Inferior parietal cortex (tissue), 1 donor: Measurements from ENCODE around the gene SPAG16.

Source experiments
- DNase-seq: peaks from one replicate; pipeline ENCODE4 v3.0.0-alpha.2; 2016; ENCODE audit errors: extremely low spot score

The SPAG16 gene

DNA sequence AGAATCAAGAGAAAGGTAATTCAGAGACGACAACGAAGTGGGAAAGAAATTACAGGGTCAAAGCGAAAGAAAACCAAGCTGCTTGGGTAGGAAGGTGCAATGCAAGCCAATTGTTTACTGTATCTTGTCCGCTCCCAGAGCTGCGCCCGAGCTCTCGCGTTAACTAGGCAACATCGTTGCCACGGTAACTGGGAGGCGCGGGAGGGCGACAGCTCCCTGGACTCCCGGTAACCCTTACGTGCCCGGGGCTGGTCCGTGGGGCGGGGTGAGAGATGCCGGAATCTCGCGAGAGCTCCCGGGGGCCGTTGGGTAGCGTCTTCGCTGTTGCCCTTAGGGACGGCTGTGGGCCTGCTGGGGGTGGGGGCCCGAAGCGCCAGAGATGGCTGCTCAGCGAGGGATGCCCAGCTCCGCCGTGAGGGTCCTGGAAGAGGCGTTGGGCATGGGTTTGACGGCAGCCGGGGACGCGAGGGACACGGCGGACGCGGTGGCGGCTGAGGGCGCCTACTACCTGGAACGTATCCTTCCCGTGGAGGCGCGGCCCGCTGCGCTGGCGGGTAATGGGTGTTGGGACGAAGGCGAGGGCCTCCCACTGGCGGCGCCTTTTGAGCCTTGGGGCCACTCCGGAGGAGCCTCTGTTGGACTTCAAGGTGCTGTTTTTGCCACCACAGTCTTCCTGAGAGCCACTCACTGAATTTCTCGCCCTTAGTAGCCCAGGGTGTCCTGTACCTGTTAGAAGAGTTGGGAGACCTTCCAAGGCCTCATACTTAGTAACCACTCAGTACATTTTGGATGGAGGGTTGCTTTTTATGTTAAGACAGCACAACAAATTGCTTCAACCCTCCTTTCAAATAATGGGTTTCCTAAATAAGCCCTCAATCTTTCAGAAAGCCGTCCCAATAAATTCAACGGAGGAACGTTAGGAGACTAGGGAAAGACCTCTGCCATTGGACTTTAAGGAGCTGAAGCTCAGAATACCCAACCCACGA lies at the start of gene SPAG16:
TSS of gene SPAG16 (plus strand) at position 360 of the 986 bp plus-strand sequence.
- peak; percentile 95 for DNase-seq

DNA sequence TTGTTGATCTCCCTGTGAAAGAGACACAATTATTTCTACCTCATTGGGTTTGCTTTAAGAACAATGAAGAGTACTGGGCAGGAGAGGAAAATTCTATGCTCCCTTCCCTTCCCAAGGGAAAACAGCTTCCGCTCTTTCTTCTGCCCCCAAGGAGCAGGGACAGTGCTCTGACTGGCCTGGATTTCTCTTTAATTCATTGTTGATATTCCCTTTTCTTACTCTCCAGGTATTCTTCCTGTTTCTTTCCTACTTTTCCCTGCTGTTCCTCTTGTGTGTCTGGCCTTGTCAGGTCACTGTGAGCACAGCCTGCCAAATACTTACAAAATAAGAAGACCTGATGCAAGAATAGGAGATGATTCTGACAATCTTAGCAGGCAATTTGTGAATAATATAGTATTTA lies 49.6 kb upstream of the SPAG16 start:
- DNase-seq: no peak

DNA sequence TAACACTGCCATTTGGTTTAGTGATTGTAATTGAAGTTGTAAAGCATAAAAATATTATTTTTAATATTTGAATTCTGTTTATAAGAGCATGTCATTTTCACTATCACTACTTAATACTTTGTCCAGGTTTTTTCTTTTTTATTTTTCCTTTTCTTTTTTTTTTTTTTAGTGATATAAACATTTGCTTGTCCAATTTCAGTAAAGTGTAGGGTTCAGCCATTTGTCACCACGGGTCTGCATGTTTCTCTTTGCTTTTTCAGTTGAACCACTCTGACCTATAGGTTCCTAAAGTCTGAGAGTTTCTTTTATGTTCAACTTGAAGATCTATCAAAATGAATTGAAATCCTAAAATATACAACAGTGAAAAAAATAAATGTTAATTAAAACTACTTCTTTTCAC lies 48.5 kb upstream of the SPAG16 start:
- no peak for DNase-seq

DNA sequence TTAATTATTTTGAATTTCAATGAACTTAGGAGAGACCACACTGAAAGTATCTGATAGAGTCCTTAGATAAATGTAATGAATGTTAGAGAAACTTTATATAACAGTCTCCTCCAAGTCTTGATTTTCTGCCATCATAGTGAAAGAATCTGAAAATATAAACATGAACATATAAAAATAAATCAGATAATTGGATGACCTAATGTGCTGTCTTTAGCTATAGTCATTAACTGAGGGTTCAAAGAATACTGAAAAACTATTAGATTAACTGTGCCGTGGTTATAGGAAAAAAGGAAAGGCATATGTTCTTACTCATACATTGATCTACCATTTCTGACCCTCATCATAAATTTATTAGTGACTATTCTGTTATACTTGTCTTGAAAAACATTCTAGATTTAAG lies 47.0 kb upstream of the SPAG16 start:
- no peak for DNase-seq

DNA sequence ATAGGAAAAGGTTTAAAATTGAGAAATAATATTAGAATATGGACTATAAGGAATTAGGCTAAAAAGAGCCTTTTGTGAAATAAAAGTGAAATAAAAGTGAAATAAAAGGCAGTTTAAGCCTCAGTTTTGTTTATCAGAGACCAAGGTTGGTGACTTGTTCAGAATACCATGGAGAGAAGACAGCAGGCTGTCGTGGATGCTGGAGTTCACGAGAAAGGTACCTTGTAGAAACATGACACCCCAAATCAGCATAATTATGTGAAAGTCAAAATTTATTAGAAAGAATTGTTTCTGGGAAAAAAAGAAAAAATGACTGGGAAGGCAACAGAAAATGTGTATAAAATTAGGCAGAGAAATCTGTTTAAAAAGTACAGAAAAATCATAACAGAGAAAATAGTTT lies 46.5 kb upstream of the SPAG16 start:
- DNase-seq: no peak

DNA sequence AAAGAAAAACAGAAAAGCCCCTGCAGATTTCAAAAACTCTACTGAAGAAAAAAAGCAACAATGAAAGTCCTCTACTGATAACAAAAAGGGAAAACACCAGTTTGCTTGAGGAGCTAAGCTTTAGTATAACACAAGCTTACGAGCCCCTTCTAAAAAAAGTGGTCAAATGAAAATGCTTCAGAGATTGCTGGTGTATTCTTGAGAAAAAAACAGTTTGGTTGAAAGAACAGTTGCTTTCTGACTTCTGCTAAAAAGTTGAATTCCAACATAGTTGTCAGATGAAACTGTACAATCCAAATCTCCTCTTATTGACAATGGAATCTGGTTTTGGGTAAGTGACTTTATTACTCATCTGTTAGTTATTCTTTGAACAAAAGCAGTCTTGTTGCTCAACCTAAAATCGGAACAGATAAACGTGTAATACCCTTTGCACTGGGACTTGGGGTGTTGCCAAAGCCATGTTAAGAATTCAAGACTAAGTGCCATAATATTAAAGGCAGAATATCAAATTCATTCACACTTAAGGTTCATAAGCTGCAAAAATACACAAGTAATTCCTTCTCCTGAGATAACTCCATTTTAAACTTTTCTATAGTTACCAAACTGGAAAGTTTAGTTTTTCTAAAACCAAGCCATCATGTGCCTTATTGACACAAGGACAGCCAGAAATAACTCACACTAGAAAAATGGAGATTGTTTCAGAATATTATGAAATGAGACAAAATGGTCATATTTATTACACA lies 45.3 kb upstream of the SPAG16 start:
- DNase-seq: no peak

DNA sequence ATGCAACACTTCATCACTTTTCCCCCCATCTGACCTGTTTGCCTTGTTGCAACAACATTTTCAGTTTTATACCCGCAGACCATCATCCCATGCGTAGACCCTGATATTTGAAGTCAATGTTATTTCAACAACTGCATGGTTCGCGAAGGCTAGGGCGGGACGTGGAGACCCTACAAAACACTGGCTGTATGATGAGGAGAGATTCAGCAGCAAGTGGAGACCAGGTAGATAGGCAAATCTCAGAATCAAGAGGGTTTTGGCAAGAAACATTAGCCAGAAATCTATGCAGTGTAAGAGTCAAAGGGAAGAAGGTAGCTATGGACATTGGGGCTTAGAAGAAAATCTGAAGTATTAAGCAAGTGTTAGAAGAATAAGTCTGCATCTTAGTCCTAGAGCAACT lies 42.4 kb upstream of the SPAG16 start:
- no peak for DNase-seq

DNA sequence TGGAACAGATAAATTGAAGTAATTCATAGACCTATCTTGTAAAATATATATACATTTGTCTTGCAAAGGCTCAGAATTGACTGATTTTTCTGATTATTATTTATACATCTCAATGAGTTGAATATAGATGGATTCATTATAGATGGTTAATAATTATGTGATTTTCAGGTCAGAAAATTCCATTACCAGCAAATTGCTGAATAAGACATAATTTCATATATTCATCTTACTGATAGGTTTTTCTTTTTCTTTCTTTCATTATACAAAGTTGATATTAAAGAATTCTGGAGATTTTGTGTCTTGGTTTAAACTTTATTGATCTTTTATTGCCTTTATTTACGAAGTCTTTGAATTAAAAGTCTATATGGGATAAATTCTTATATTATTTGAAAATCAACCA lies 41.6 kb upstream of the SPAG16 start:
- DNase-seq: no peak

DNA sequence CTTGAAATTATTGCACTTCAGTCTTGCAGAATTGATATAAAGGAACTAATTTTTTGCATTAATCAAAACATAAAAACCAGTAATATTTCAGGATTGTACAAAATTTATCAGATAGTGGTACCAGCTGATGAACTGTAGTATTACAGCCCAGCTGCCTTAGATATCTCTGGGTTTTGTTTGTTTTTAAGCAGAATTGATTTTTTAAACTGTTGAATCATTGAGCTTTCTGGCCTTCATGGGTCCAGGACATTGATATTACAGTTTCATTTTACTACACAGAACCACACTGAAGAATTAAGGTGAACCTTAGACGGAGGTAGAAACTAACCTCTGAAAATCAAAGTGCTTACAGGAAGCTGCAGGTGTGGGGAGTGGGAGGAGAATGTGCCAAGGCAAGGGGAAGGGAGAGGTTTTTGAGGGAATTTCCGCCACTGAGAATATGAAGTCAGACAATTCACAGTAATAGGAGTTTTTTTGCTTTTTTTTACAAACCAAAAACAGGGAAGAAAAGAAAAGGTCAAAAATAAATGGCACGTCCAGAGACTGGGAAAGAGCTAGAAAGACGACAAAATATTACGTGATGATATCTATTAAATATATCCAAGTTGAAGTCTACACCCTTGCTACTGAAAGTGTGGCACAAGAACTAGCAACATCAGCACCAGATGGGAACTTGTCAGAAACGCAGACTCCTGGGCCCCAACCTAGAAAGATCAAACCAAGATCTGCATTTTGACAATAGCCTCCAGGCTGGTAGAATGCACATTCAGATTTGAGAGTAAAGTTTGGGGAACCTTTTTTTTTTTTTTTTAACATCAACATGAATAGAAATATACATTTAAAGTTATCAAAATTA lies 40.8 kb upstream of the SPAG16 start:
- no peak for DNase-seq

DNA sequence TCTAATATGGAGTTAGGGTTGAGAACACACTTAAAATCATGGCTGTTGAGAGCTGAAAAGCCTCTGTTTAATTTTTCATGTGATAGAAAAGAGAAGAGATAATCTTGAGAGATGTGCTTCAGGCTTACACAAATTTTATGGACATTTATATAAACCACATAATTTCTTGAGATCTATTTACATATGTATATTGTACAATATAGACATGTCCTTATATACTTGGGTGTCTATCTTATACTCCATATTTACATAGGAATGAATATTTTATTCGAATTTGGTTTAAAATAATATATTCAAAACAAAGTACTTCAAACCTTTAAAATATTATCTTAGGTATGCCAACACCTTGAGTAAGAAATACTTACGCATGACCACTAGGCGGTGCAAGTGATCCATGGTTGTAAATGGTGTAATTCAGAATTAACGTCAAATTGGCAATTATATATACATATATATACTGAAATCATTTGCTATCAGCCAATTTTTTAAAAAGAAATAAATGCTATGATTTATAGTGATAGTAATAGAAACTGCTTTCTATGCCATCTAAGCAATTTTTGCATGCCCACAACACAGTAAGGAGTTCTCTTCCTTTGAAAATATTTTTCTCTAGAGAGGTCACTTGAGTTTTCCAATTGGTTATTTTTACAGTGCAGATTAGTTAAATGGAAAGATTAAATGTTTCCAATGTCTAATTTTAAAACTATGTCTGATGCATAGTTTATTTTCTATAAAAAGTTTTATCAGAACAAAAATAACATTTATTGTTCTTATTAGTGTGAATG lies 37.6 kb upstream of the SPAG16 start:
- peak; percentile 64 for DNase-seq

DNA sequence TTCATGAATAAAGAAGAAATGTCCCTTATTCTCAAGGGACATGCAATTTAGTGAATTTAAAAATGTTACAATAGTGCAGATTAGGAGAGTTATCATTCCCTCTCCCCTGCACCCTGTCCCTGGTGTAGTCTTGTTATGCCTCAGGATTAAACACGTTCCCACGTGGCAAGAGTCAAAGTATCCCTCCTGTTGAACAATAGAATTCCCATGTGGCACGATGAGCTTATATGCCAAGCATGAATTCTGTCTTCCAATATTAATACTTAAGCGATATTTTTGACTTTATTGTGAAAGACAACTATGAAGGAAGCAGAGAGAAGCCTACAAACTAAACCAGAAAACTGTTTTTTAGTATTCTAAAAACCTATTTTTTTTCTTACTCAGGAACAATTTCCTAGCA lies 36.7 kb upstream of the SPAG16 start:
- DNase-seq: no peak

DNA sequence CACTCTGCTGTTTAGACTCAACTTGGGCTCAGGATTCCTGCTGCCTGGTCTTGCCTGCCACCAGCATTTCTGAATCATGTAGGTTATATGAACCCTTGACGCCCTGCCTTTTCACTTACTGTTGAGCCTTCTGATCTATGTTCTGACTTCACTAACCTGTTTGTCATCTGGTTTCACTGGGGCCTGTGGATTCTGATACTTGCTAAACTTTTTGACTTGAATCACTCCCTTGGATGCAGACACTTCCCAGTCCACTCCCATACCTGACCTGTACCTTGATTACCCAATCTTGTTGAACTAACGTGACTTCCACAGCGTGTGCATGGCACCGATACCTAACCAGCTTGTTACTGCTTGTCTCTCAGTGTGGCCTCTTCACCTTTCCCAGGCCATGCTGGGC lies 35.6 kb upstream of the SPAG16 start:
- DNase-seq: no peak

DNA sequence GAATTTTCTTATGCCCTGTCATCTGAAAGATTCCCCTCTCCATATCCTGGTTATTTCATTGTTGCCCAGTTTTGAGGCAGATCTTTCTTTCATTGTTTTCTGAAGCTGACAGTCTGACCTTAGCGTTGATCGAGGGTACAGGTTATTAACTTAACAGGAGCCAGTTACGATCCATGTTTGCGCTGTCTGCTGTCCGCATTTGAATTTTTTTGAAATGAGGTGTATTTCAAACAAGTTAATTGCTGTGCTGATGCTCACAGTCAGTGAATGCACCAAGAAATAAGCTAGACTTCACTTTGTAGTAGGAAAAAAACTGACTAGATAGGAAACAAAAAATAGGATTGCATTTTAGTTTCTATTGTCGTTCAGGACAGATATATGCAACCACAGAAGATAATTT lies 34.8 kb upstream of the SPAG16 start:
- no peak for DNase-seq

DNA sequence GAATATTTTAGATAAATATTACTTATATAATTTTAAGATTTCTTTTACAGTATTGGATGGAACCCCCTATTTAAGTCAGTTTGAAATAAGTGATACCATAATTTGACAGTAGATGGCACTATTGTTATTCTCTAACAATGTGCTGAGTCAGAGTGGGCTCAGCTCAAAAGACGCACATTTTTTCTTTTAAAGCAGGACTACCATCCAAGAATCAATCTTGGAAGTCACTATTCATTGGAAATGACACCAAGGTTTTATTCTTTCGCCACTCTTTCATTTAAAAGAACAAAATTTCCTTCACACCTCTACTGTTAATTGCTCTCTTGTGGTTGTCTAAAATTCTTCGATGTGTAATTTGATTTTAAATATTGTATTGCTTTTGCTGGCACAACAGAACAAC lies 32.6 kb upstream of the SPAG16 start:
- DNase-seq: peak; percentile 89

DNA sequence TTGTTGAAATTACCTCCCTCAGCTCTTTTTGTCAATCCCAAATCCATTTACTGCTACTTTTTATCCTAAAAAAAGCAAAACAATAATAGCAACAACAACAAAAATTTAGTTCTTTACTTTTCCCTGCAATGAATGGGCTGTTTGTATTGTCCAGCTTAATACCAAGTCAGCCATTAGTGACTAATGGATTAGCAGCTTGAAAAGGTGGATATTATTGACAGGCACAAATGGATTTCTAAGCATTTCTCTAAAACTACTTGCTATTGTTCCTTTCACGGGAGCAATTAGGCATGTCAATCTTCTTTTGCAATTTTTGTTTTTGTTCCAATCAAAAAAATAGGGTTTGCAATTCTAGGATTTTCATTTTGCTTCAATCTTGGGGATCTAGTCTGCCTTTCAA lies 32.1 kb upstream of the SPAG16 start:
- no peak for DNase-seq

DNA sequence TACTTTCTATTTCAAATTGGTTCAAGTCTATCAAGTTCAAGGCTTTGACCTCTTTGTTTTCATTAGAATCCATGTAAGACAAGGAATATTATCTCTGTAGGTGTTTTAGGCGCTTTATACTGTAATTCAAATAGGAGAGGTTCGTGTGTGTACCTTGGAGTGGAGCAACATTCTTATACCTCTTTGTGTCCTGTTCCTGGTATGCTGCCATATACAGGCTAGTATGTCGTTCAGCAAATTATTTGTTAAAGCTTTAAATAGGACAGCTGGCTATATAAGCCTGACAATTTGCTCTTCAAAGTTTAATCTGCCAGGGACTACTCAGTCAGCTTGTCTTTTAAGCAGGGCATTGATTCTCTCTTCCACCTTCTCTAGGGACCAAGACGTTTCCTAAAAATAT lies 31.1 kb upstream of the SPAG16 start:
- no peak for DNase-seq

DNA sequence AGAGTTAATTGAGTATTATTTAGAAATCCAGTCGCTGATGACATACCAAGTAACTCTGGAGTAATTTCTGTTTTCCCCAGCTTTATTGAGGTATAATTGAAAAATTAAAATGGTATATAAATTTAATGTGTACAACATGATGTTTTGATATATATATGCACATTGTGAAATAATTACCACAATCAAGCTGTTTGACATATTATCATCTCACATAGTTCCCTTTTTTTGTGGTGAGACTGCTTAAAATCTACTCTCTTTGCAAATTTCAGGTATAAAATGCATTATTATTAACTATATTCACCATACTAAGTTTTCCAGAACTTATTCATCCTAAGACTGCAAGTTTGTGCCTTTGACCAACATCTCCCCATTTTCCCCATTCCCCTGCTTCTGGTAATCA lies 25.0 kb upstream of the SPAG16 start:
- no peak for DNase-seq

DNA sequence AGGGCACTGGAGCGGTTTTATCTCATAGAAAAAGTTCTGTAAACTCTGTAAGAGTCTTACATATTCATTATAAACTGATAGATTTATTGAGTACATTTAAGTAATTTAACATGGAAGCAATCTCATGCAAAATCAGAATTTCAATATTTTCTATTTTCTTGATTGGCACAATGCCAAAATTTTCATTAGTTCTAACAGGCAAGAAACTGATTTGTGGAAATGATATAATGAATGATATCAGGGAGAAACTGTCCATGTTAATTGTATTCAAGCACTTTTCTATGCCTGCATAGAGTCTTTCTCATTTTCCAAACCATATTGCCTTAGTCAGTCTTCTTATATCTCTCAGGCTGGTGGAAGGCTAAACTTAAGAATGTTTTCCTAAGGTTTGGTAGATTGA lies 23.0 kb upstream of the SPAG16 start:
- no peak for DNase-seq

DNA sequence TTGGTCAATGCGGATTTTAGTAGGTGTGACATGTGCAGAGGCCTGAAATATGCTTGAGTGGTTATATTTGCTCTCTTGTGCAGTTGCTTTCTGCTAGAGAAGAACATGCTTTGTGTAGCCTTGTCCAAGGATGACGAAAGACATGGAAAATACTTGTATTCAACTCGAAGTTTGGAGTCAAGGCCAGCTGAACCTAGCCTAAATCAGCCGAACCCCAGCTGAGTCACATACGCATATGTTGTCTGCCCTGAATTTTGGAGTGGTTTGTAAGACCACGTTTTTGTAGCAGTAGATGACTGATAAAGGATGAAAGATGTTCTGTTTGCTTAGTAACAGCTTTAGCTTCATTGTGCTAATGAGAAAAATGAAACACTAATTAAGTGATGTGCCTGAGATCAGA lies 22.5 kb upstream of the SPAG16 start:
- DNase-seq: no peak

DNA sequence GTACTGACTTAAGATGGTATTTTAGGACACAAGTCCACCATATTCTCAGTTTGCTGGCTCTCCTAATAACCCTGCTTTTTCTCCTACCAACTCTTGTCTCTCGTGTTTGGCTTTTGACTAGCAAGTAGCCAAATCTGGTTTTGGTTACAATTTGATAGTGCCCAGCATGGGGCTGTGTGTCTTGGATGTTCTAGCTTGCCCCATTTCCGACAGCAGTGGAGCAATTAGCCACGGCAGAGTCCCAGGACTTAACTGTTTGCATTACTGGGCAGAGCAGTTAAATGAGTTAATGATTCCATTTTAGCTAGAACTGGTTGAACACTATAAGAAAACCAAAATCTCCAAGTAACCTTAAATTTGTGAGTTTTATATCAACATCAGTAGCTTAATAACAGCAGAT lies 18.6 kb upstream of the SPAG16 start:
- DNase-seq: no peak

DNA sequence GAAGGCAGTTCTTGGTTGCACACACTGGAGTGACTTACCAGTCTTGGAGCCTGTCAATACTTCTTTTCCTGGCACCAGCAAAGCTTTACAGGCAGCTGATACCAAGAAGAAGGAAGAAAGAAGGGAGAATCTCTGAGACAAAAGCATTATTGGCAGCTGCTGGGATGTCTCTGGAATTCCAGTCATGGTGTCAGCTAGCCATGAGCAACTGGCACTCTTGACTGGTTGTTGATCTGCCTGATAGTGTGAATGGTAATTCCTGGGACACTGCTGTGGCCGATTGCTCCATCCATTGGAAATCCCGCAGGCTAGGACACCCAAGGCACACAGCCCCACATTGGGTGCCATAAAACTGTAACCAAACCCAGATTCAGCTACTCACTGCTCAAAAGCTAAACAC lies 17.8 kb upstream of the SPAG16 start:
- DNase-seq: no peak
